ENCODE data around the gene C1orf210. TPM values are rescaled to one million over a fixed set of nuclear protein-coding genes. Genes with fewer than 3 reads are reported as not detected.

Gene C1orf210
- total RNA-seq, 2 donors from 2014 or later = not detected

DNA sequence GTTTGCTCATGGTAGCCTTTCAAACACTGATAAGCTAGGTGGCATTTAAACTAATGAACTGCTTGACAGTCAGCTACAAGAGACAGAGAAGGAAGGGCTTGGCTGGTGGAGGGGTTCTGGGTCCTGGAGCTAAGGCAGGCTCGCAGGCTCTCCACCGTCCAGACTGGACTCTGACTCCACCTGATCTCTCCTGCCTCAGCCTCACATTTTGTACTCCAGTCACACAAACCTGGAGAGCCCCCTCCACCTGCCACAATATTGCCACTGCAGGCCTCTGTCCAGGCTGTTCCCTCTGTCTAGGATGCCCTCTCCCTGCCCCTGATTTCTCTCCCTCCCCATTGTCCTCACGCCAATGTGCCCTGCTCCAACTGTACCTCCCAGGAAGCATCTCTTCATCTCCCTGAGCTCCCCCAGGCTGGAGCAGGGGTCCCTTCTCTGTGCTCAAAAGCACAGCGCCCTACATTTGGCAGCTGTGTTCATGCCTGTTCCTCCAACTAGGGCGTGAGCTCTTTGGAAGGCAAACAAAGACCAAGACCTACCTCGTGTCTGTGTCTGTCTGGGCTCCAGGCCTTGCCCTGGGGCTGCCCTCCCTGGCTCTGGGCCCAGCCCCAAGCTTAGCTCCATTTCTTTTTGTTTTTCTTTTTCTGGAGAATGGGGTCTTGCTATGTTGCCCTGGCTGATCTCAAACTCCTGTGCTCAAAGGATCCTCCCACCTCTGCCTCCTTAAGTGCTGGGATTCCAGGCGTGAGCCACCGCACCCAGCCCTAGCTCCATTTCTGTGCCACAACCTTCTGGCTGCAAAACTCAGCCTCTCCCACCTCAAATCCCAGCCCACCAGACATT lies 18.3 kb upstream of the C1orf210 start:
- no peaks in the 10 kb centered on the region for H3K9me3 Mint-ChIP-seq
- no peaks in the 10 kb centered on the region for H3K36me3 Mint-ChIP-seq
- ATAC-seq (no peak), DNase-seq (ENCODE audit: low spot score in 2 of 2) (no peak)
- H3K27ac Mint-ChIP-seq = peak overlapping the region in 1 of 2 donors; percentile 73

DNA sequence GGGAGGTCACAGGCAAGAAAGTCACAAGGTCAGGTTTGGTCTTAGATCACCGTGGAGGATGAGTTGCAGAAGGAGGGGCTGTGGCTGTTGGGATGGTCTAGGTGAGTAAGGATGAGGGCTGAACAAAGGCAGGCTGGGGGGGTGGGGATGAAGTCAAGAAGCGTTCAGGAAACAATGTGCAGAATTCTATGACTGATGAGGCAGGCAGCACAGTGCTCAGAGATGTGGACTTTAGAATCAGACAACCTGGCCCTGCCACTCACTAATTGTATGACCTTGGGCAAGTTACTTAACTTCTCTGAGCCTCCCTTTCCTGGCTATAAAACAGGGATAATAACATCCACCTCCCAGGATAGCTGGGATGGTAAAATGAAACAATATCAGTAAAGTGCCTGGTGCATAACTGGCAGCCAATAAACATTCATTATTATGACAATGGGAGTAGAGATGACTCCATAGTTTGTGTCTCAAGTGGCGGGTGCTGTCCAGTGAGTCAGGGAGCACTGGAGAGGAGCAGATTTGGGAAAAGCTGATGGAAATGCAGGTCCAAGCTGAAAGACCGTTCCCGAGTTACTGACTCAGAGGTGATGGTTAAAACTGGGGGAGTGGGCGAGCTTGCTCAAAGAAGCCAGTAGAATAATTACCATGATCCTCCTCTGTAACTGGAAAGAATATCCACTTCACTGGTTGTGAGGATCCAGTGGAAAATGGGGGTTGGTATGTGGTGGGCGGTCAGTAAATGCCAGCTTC lies 17.5 kb upstream of the C1orf210 start:
- DNase-seq (ENCODE audit: low spot score in 2 of 2) (no peak), ATAC-seq (no peak)
- H3K36me3 Mint-ChIP-seq = no peaks in the 10 kb centered on the region
- no peaks in the 10 kb centered on the region for H3K9me3 Mint-ChIP-seq
- no peak overlapping the region for H3K27ac Mint-ChIP-seq

DNA sequence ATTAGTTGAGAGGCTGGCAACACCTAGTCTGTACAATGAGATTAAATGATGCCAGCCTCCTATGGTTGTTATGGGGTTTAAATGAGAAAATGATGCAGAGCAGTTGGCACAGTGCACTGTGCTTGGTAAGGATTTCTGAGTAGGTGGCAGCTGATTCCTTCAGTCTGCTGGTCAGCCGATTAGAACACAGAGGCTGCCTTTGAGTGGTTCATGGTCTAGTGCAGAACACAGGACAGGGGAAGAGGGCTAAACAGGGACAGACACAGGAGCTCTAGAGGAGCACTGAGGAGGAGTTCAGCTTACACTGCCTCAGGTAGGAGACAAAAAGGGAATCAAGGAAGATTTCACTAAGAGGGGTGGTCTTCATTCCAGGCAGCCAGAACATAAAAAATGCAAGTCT lies 16.8 kb upstream of the C1orf210 start:
- DNase-seq (ENCODE audit: low spot score in 2 of 2) = no peak
- ATAC-seq = no peak
- Mint-ChIP-seq H3K27ac (no peak overlapping the region), H3K9me3 (no peaks in the 10 kb centered on the region), H3K36me3 (no peaks in the 10 kb centered on the region)

DNA sequence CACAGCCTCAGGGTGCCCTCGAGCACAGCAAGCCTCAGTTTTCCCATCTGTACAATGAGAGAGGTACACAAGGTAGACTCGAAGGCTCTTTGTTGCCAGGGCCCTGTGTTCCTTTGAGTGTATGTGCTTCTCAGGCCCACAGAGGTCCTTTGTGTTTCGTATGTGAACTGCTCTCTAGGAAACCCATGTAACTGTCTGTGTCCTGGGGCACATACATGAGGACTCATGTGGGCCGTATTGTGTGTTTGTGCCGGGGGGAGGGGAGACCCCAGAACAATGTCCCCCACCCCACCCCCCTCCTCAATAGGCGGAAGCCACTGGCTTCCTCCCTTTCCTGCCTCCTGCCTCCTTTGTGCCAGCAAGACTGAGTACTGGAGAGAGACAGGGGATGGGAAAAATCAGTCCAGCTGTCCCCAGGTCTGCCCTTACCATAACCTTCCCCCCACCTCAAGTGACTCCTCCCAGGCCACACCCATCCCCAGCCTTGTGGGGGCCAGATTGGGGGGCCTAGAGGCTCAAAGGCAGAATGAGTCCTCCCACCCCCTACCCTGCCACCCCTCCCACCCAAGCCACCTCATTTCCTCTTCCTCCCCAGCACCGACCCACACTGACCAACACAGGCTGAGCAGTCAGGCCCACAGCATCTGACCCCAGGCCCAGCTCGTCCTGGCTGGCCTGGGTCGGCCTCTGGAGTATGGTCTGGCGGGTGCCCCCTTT lies 15.2 kb upstream of the C1orf210 start, which contains the start of gene TIE1:
TSS of gene TIE1 (plus strand) at position 605 of the 717 bp plus-strand sequence. CDS start at position 695, 90 bp downstream.
- Mint-ChIP-seq H3K9me3 (no peaks in the 10 kb centered on the region), H3K36me3 (no peaks in the 10 kb centered on the region), H3K27ac (no peak within 1 kb of the TSS)
- DNase-seq (ENCODE audit: low spot score in 2 of 2) (no peak), ATAC-seq (no peak)

DNA sequence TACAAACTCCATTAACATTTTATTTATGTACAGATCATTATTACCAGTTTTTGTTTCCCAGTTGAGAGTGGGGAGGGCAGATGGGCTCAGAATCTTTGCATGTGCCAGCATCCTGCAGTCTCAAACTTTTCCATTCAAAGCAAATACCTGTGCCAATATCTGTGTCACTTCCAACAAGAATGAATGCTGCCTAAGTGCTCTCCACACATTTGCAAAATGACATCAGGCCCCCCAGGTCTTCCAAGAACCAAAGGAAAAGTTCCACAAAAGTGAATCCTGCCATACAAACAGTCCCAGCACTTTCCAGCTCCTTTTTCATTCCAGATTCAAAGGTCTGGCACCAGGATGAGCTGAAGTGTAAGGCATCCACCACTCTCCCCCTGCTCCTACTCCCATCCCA lies 13.7 kb upstream of the C1orf210 start:
- H3K36me3 Mint-ChIP-seq = no peaks in the 10 kb centered on the region

DNA sequence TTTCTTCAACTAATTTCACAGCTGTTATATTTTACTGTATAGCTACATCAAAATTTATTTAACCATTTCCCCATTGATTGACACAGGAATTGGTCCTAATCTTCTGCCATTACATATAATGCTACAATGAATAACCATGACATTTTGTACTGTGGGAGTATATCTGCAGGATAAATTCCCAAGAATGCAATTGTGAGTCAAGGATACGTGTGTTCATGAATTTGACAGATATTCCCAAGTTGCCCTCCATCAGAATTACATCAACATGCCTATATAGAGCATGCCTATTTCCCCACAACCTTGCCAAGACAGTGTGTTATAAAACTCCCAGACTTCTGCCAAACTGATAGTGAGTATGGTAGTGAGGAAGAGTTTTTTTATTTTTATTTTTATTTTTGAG lies 12.7 kb upstream of the C1orf210 start:
- ATAC-seq = no peak
- Mint-ChIP-seq H3K36me3 (no peaks in the 10 kb centered on the region), H3K9me3 (no peaks in the 10 kb centered on the region), H3K27ac (no peak overlapping the region)
- DNase-seq (ENCODE audit: low spot score in 2 of 2) = no peak

More for the DNA sequence above, 13.7 kb upstream of the C1orf210 start:
- H3K27ac Mint-ChIP-seq = no peak overlapping the region
- ATAC-seq (no peak), DNase-seq (ENCODE audit: low spot score in 2 of 2) (no peak)
- H3K9me3 Mint-ChIP-seq = no peaks in the 10 kb centered on the region

DNA sequence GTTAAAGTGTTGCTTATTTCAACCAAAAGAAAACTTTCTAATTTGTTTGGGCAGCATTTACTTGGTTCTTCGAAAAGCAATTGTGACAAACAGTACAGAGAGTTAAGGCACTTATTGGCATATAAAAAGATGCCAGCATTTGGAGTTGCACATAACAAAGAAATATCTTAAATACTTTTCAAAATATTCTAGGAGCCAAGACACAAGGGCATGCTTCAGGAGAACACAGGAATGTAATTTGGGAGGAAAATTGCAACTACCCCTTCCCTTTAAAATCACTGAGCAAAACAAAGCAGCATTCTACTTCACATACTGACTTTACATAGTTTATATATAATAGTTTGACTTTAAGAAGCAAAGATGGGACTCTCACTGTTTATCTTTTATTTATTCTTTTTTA lies 10.8 kb upstream of the C1orf210 start:
- no peaks in the 10 kb centered on the region for H3K36me3 Mint-ChIP-seq
- H3K9me3 Mint-ChIP-seq = no peaks in the 10 kb centered on the region
- ATAC-seq = no peak
- peak overlapping the region in 1 of 2 donors; percentile 69 for H3K27ac Mint-ChIP-seq
- no peak for DNase-seq (ENCODE audit: low spot score in 2 of 2)

DNA sequence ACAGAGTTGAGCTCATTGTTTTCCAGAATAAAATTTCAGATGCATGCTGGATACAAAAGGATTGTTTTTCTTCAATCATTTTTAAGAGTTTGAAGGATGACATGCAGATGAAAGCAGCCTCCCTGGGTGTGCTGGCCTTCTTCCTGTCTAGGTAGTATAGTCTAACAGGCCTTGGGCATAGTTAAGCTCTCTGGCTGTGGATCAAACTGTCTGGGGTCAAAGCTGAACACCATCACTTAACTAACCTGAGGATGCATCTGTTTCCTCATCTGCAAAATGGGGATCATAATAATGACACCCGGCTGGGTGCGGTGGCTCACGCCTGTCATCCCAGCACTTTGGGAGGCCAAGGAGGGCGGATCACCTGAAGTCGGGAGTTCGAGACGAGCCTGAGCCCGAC lies 9.4 kb upstream of the C1orf210 start:
- Mint-ChIP-seq H3K9me3 (no peaks in the 10 kb centered on the region), H3K27ac (no peak overlapping the region), H3K36me3 (no peaks in the 10 kb centered on the region)
- ATAC-seq (no peak), DNase-seq (ENCODE audit: low spot score in 2 of 2) (no peak)

DNA sequence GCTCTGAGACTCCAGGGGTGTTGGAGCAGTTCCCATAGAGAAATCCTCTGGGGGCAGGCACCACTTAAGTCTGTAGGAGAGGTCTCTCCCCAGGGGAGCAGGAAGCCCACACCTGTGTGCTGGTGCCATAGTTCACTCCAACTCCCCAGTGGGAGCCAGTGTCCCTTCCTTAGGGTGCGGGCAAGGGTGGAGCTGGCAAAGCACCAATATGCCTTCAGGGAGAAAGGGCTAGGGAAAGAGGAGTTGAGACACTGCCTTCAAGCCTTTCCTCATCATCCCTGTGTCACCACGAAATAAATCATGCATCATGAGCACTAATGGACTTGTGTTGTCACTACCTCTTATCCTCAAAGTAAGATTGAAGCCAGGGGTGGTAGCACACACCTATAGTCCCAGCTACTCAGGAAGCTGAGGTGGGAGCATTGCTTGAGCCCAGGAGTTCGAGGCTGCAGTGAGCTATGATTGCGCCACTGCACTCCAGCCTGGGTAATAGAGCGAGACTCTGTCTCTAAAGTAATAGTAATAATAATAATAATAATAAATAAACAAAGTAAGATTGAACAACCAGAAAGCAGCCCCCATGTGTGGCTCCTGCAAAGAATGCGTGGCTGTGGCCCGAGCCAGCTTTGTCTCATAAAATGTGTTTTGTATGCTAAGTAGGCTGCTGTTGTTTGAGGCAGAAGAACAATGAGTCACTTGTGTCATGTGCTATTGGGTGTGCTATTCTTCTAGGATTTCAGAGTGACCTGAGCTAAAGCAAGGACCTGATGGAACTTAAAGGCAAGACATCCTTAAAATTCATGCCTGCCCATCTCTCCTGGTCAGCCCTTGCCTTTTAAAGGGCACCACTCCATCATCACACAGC lies 8.7 kb upstream of the C1orf210 start:
- H3K9me3 Mint-ChIP-seq = no peaks in the 10 kb centered on the region
- no peak for ATAC-seq
- H3K36me3 Mint-ChIP-seq = no peaks in the 10 kb centered on the region
- no peak for DNase-seq (ENCODE audit: low spot score in 2 of 2)
- no peak overlapping the region for H3K27ac Mint-ChIP-seq

DNA sequence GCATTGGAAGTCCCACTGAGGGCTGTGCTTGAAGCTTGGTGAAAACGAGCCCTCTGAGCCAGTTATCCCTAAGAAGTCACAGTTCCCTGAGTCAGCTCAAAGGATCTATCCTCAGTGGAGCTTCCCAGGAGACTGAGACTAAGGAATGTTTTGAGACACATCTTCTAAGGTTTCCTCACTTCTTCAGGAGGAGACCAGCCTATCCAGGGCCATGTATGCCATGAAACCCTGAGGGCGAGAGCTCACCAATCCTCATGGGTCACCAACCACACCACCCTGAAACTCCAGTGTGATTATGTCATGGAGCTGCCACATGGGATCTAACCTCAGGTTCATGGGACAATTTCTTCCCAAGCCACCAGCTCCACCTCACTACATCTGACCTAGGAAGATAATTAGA lies 7.8 kb upstream of the C1orf210 start:
- no peak for ATAC-seq
- Mint-ChIP-seq H3K27ac (peak overlapping the region in 1 of 2 donors; percentile 58), H3K9me3 (no peaks in the 10 kb centered on the region), H3K36me3 (no peaks in the 10 kb centered on the region)
- DNase-seq (ENCODE audit: low spot score in 2 of 2) = no peak

DNA sequence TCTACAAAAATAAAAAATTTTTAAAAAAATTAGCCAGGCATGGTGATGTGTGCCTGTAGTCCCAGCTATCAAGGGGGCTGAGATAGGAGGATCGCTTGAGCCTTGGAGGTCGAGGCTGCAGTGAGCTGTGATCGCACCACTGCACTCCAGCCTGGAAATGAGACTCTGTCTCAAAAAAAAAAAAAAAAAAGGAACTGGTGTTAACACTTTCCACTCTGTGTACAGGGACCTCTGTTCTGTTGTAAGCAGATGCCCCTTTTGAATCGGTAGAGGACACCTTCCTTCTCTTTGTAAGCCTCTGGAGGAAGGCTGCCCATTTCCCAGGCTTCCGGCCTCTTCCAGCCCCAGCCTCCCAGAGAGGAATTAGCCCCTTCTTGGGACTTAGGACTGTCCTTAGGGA lies 7.3 kb upstream of the C1orf210 start:
- Mint-ChIP-seq H3K9me3 (no peaks in the 10 kb centered on the region), H3K27ac (peak overlapping the region in 1 of 2 donors; percentile 58), H3K36me3 (no peaks in the 10 kb centered on the region)
- ATAC-seq = no peak
- no peak for DNase-seq (ENCODE audit: low spot score in 2 of 2)

DNA sequence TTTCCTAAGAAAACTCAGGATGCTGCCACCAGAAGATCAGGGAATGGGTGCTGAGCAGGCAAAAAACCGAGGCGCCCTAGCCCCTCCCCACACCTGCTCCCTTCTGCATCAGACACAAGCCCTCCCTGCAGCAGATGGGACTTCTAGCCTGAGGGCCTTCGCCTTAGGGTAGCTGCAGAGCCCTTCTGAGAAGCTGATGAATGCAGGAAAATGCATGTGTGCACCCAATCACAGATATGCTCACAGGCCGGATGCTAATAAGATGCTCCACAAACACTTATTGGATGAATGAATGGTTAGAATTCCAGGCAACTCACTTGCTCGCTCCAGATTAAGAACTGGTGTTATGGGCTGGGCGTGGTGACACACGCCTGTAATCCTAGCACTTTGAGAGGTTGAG lies 6.8 kb upstream of the C1orf210 start:
- DNase-seq (ENCODE audit: low spot score in 2 of 2) (no peak), ATAC-seq (no peak)
- no peak overlapping the region for H3K27ac Mint-ChIP-seq
- no peaks in the 10 kb centered on the region for H3K9me3 Mint-ChIP-seq
- no peaks in the 10 kb centered on the region for H3K36me3 Mint-ChIP-seq

DNA sequence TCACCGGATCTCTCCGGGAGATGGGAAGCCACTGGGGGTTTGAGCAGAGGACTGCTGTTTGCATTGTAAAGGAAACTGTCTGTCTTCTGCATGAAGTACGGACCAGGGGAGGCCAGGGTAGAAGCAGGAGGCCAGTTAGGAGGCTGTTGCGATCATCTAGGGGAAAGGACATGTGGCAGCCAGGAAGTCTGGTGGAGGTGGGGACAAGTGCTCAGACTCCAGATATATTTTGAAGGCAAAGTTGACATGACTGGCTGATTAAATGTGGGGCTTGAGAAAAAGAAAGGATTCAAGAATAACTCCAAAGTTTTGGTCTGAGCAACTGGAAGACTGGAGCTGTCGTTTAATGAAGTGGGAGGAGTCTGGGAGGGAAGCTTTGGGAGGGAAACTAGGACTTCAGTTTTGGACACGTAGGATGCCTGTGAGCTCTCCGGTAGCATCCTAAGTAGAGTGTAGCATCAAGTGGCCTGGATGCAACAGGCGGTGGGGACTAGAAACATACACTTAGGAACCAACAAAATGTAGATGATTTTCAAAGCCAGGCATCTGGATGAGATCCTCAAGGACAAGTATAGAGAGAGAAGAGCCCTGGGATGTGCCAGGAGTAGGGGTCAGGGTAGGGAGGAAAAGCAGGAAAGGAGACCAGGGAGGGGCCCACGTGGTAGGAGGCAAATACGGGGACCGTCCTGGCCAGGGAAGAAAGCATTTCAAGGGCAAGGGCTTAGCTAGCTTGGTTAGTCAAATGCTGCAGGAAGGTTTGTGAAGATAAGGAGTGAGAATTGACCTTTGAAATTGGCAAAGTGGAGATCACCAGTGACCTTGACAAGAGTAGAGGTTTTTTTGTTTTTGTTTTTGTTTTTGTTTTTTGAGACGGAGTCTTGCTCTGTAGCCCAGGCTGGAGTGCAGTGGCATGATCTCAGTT lies 3.7 kb upstream of the C1orf210 start:
- H3K27ac Mint-ChIP-seq = no peak overlapping the region
- DNase-seq (ENCODE audit: low spot score in 2 of 2) (no peak), ATAC-seq (no peak)
- H3K9me3 Mint-ChIP-seq = no peaks in the 10 kb centered on the region
- H3K36me3 Mint-ChIP-seq = no peaks in the 10 kb centered on the region

DNA sequence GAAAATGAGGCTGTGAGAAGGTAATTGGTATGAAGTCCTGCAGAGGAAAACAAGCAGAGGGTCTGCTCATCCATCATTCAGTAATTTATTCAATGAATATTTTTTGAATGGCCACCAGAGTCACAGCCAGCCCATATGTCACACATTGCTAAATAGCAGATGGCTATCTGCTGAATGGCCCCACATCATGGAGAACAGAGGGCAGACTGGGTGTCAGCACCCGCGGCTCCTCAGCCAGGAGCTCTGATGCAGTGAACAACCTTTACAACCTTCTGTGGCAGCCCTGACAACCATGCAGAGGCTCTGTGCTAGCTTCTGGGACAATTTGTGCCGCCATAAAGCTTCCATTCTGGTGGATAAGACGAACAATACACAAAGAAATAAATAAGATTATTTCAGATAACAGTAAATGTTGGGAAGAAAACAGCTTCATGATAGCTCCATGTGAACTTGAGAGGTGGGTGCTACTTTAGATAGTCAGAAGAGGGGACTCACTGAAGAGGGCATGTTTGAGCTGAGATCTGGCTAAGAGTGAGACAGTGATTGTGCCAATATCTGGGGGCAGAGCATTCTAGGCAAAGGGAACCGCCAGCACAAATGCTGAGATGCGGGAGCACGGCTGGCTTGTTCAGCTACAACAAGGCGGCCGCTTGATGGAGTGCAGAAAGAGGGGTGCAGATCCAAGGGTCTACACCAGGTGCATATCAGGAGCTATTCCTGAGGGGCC lies 2.8 kb upstream of the C1orf210 start:
- H3K36me3 Mint-ChIP-seq = no peaks in the 10 kb centered on the region
- no peak for ATAC-seq
- no peak for DNase-seq (ENCODE audit: low spot score in 2 of 2)
- H3K9me3 Mint-ChIP-seq = no peaks in the 10 kb centered on the region
- H3K27ac Mint-ChIP-seq = no peak overlapping the region

DNA sequence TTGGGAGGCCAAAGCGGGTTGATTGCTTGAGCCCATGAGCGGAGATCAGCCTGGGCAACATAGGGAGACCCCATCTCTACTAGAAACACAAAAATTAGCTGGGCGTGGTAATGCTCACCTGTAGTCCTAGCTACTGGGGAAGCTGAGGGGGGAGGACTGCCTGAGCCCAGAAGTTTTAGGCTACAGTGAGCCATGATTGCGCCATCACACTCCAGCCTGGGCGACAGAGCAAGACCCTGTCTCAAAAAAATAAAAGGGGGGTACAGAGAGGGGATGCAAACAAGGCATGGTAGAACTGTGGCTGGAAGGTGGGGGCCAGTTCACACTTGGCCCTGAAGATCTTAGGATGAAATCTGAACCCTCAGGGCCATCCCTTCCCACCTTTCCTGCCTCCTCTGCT lies 1.2 kb upstream of the C1orf210 start:
- ATAC-seq (no peak), DNase-seq (ENCODE audit: low spot score in 2 of 2) (no peak)
- Mint-ChIP-seq H3K9me3 (no peaks in the 10 kb centered on the region), H3K27ac (peak overlapping the region in 1 of 2 donors; percentile 20), H3K36me3 (no peaks in the 10 kb centered on the region)

Data from activated naive CD4-positive, alpha-beta T cell treated with anti-CD3 and anti-CD28 coated beads, Interleukin-2, amount 50 U/mL, for 72 hours (primary cell).